GM18870 (cell line): Measurements from ENCODE around the gene COL5A1.
"Not testable (repeated sequence)": the region's sequence is repeated elsewhere in the genome, so short reads cannot be mapped to it uniquely, and the experiment has no call there.

Source experiments
- ATAC-seq: cut with Tn5 transposase; IDR thresholded peaks from one replicate; pipeline ENCODE4 v1.9.1; 2021; ENCODE audit warnings: moderate library complexity; ENCODE audit not compliant: unreplicated experiment

COL5A1 gene

GRCh38 chr9:134676361-134676760 is 34.8 kb downstream of the COL5A1 start:
- no peak for ATAC-seq

GRCh38 chr9:134676886-134677285 is 35.3 kb downstream of the COL5A1 start:
- ATAC-seq = no peak

- no peak for ATAC-seq
Measured at GRCh38 chr9:134677743-134678142, 36.1 kb downstream of the COL5A1 start.

- ATAC-seq = no peak
Measured at GRCh38 chr9:134678206-134678605, 36.6 kb downstream of the COL5A1 start.

GRCh38 chr9:134678666-134679443 is 37.3 kb downstream of the COL5A1 start:
- ATAC-seq = no peak

- no peak for ATAC-seq
Measured at GRCh38 chr9:134679616-134680392, 38.2 kb downstream of the COL5A1 start.

- ATAC-seq = no peak
Measured at GRCh38 chr9:134680393-134681060, 38.9 kb downstream of the COL5A1 start.

- ATAC-seq = no peak
Measured at GRCh38 chr9:134681061-134681661, 39.6 kb downstream of the COL5A1 start.

- no peak for ATAC-seq
Measured at GRCh38 chr9:134682026-134682425, 40.4 kb downstream of the COL5A1 start.

- ATAC-seq = no peak
Measured at GRCh38 chr9:134682651-134683364, 41.2 kb downstream of the COL5A1 start.

- ATAC-seq = no peak
Measured at GRCh38 chr9:134683714-134684374, 42.2 kb downstream of the COL5A1 start.

GRCh38 chr9:134684375-134684723 is 42.7 kb downstream of the COL5A1 start:
- no peak for ATAC-seq

- ATAC-seq = not testable (repeated sequence)
Measured at GRCh38 chr9:134684941-134685340, 43.3 kb downstream of the COL5A1 start.

GRCh38 chr9:134685784-134686183 is 44.2 kb downstream of the COL5A1 start:
- no peak for ATAC-seq

GRCh38 chr9:134686896-134687295 is 45.3 kb downstream of the COL5A1 start:
- ATAC-seq = no peak

- no peak for ATAC-seq
Measured at GRCh38 chr9:134687556-134687955, 46.0 kb downstream of the COL5A1 start.

GRCh38 chr9:134688231-134688630 is 46.6 kb downstream of the COL5A1 start:
- ATAC-seq = no peak

- ATAC-seq = no peak
Measured at GRCh38 chr9:134688661-134689320, 47.2 kb downstream of the COL5A1 start.

GRCh38 chr9:134689321-134690181 is 47.9 kb downstream of the COL5A1 start:
- ATAC-seq = no peak
